IPS-18c (cell line): Measurements from ENCODE around the gene SFI1.
"Not testable (repeated sequence)": the region's sequence is repeated elsewhere in the genome, so short reads cannot be mapped to it uniquely, and the experiment has no call there.

Experiments used
- H3K4me3 ChIP-seq: 2 replicates; pipeline ENCODE4 v1.7.0; 2013; ENCODE audit warnings: low read depth, mild to moderate bottlenecking, low read length, moderate library complexity; ENCODE audit not compliant: insufficient read depth
- H3K9me3 ChIP-seq: one replicate; pipeline ENCODE4 v1.6.1; 2013; ENCODE audit warnings: mild to moderate bottlenecking, low read length, moderate library complexity; ENCODE audit not compliant: control insufficient read depth, insufficient read depth

SFI1 gene, protein sequence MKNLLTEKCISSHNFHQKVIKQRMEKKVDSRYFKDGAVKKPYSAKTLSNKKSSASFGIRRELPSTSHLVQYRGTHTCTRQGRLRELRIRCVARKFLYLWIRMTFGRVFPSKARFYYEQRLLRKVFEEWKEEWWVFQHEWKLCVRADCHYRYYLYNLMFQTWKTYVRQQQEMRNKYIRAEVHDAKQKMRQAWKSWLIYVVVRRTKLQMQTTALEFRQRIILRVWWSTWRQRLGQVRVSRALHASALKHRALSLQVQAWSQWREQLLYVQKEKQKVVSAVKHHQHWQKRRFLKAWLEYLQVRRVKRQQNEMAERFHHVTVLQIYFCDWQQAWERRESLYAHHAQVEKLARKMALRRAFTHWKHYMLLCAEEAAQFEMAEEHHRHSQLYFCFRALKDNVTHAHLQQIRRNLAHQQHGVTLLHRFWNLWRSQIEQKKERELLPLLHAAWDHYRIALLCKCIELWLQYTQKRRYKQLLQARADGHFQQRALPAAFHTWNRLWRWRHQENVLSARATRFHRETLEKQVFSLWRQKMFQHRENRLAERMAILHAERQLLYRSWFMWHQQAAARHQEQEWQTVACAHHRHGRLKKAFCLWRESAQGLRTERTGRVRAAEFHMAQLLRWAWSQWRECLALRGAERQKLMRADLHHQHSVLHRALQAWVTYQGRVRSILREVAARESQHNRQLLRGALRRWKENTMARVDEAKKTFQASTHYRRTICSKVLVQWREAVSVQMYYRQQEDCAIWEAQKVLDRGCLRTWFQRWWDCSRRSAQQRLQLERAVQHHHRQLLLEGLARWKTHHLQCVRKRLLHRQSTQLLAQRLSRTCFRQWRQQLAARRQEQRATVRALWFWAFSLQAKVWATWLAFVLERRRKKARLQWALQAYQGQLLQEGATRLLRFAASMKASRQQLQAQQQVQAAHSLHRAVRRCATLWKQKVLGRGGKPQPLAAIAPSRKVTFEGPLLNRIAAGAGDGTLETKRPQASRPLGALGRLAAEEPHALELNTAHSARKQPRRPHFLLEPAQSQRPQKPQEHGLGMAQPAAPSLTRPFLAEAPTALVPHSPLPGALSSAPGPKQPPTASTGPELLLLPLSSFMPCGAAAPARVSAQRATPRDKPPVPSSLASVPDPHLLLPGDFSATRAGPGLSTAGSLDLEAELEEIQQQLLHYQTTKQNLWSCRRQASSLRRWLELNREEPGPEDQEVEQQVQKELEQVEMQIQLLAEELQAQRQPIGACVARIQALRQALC

DNA sequence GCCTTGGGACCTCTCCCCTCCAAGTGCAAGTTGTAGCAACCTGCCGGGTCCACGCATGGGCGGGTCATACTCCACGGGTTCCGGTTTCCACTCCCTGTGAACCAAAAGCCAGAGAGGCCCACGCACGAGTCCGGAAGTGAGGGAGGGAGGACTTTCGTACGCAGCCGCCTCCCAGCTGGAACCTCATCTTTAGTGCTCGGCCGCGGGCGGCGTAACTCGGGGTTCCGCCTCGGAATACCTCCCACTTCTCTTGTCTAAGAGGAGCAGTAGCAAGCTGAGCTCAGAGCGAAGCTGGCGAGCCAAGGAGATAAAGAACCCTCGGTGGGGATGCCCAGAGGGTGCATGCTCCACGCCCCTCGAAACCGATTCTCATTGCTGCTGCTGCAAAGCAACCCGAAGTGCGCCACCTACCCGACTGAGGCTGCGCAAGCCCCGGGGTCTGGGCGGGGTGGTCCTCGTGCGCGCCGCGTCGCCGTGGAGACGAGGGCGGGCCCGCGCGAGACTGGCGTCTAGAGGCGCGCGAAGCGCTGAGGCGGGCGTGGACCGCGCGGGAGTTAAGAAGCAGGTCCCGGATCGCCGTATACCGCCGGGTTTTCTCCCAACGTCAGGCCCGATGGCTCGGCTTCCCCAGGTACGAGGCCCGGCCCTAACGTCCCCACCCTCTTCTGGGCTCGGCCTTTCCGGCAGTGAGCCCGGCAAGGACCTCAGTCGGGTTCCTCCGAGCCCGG is at the start of gene SFI1:
Gene SFI1, plus strand, starts transcription at position 530 of the 728 bp plus-strand sequence. CDS start 11,749 bp downstream, outside the sequence.
- Histone ChIP-seq H3K9me3 (no peaks in the 10 kb centered on the region), H3K4me3 (peak within 1 kb of the TSS; percentile 88)

DNA sequence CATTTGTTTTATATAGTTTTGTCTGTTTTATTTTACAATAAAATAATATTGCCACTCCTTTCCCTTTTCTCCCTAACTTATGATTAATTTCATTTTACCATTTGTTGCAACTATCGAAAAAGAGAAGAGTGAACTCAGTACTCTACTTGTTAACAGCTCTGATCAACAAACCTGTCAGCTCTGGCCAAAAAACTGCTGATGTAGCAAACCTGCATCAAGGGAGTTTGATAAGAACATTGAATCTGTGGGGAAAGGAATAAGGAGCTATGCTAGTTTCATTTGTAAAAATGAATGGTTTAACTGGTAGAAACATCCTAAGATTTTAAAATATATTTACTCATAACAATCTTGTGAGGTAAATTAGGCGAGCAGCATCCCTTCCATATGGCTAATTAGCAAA is 49.6 kb upstream of the SFI1 start:
- Histone ChIP-seq H3K4me3 (no peak overlapping the region), H3K9me3 (no peaks in the 10 kb centered on the region)

DNA sequence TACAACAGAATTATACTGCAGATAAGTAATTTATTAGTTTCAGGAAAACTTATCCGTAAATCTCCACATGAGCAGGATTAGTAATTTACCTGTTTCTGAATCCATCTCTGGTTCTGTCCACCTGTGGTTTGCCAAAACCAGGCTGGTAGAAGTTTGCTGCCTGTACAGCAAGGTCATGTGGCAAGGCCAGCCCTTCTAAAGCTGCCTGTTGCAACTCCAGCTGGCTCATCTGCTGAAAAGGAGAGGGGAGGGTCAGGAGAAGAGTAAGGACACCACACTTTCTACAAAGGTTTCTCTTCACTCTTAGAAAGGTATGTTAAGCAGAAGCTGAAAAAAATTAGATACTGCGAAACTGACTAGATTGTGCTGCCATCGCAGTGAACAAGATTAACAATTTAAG is 49.0 kb upstream of the SFI1 start:
- Histone ChIP-seq H3K9me3 (no peaks in the 10 kb centered on the region), H3K4me3 (no peak overlapping the region)

DNA sequence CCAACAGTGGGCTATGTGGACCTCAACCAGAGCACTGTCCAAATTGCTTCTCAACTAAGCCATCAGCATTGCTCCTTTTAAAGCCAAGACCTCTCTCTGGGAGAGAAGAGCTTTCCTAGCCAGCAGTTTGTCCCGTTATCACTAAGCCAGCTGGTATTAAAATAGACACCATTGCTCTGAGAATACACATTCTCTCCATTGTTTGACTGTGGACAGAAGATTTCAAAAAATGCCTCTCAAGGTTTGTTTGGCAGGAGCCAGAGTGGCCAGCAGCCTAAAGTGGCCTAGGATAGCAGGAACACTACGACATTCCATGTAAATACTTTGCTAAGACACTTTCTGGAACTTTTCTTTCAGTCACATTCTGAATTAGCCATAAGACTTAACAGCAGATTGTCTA is 48.0 kb upstream of the SFI1 start:
- H3K9me3 ChIP-seq, result no peaks in the 10 kb centered on the region
- no peak overlapping the region for H3K4me3 ChIP-seq

DNA sequence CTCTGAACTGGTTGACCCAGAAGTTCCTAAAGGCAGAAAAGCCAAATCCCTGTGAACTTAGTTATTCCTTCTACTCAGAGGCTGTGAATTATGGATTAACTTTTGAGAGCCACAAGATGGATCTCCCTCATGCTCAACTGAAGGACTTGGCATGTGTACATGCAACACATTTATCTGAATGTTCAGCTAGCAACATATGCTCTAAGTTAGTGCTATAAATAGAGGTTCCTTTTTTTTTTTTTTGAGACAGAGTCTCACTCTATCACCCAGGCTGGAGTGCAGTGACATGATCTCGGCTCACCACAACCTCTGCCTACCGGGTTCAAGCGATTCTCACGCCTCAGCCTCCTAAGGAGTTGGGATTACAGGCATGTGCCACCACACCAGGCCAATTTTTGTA is 46.8 kb upstream of the SFI1 start:
- H3K9me3 ChIP-seq, result no peaks in the 10 kb centered on the region
- no peak overlapping the region for H3K4me3 ChIP-seq

DNA sequence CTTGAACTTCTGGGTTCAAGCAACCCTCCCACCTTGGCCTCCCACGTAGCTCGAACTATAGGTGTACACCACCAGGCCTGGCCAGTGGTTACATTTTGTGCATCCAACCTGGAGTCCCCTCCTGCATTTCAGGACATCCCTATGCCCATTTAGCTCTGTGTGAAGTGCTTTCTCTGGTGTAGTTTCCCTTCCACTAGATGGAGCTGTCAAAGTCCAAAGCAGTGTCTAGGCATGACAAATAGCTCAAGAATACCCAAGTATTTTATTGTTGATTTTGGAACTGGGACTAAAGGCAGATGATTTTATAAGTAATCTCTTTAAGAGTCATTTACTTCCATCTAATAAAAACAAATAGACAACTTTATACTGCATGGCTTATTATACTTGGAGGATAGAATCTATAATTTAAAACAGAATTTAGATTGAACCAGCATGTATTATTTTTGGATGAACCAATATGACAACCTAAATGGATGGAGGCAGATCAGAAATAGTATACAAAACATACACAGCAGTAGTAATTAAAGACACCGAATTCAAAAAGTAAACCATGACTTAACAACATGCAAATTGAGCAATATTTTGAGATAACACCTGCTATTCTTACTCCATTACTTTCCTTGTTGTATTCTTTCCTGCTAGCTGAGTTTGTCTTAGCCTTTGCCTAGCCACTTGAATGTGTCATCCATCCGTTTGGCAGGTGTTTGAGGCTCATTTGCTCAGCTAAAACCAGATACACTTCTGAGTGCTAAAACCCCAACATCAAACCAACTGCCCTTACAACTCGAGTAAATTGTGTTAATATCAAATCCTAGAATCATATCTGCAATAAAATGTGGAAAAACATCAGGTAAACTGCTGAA is 44.4 kb upstream of the SFI1 start:
- no peak overlapping the region for H3K4me3 ChIP-seq

DNA sequence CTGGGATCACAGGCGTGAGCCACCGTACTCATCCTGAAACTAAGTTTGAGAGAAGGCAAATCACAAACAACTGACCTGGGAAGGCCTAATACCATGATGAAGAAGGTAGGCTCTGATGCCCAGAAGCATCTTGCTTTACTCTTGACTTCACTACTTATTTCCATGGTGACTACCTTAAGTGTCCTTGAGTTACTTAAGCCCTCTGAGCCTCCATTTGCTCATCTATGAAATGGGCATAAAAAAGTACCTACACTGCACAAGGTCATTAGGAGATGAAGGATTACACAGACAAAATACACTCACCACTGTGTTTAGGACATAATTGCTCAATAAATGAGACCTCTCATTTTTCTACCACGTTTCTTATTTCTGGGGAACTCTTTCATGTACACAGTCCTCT is 34.6 kb upstream of the SFI1 start:
- Histone ChIP-seq H3K4me3 (no peak overlapping the region), H3K9me3 (no peaks in the 10 kb centered on the region)

More for the DNA sequence above, 44.4 kb upstream of the SFI1 start:
- no peaks in the 10 kb centered on the region for H3K9me3 ChIP-seq

DNA sequence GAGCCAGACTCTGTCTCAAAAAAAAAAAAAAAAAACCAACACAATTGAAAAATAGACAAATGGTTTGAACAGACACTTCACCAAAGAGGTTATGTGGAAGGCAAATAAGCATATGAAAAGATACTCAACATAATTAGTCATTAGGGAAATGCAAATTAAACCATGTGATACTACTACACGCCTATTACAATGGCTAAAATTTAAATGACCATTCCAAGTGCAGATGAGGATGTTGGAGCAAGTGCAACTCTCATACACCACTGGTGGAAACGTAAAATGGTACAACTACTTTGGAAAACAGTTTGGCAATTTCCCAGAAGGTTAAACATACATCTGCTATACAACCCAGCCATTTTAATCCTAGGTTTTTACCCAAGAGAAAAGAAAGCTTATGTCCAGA is 31.0 kb upstream of the SFI1 start:
- Histone ChIP-seq H3K4me3 (no peak overlapping the region), H3K9me3 (no peaks in the 10 kb centered on the region)

DNA sequence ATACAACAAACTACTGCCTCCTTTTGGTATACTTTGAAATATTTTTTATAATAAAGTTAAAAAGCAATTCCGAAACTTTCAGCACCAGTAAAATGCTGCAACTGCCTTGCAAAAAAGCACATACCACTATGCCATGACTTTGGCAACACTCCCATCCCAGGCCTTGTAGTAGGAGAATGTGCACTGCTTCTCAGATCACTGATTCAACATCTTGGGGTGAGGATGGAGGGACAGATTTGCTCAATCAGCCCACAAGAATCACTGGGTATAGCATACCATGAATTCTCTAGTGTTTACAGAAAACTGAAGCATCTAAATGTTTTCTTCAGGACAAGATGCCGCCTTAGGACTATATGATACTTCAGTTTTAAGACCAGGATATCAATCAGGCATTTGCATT is 21.6 kb upstream of the SFI1 start:
- no peaks in the 10 kb centered on the region for H3K9me3 ChIP-seq
- no peak overlapping the region for H3K4me3 ChIP-seq

DNA sequence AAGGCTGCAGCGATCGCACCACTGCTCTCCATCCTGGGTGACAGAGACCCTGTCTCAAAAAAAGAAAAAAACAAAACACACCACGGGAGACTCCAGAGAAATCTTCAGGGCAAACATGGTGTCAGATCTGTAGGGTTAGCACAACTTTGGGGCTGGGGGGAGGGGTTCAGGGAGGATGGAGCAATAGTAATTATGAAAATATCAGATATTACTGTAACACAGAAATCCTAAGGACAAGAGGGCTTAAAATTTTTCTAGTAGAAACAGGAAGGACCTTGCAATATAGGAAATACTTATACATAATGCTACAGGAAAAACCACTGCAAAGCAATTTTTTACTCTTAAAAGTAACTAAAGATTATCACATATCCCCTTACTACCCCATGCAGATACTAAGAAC is 20.5 kb upstream of the SFI1 start:
- no peaks in the 10 kb centered on the region for H3K9me3 ChIP-seq
- H3K4me3 ChIP-seq, result no peak overlapping the region

DNA sequence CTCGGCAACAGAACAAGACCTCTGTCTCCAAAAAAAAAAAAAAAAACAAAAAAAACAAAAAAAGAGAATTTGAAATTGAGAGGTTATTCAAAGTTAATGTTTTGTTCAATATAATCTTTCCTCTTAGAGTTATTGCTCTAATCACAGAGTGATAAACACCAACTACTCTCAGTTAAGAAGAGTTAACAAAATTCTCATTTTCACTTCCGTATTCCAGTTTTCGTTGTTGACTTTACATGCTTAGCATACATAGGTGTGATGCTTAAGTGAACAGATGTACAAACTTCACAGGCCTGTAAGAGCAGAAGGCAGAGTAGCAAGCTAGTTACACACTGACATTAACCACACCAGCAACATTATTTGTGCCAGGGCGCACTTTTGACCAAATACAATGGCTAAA is 19.0 kb upstream of the SFI1 start:
- H3K4me3 ChIP-seq, result no peak overlapping the region
- no peaks in the 10 kb centered on the region for H3K9me3 ChIP-seq

DNA sequence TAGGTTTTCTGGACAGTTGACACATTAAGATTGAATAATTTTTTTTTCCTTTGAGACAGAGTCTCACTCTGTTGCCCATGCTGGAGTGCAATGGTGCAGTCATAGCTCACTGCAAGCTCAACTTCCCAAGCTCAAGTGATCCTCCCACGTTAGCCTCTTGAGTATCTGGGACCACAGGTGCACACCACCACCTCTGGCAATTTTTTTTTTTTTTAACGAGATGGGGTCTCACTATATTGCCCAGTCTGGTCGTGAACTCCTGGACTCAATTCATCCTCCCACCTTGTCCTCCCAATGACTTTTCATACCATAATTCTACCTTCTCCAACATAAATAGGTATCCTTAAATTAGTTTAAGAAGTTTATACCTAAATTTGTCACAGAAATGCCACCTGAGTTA is 15.2 kb upstream of the SFI1 start:
- Histone ChIP-seq H3K9me3 (no peaks in the 10 kb centered on the region), H3K4me3 (no peak overlapping the region)

DNA sequence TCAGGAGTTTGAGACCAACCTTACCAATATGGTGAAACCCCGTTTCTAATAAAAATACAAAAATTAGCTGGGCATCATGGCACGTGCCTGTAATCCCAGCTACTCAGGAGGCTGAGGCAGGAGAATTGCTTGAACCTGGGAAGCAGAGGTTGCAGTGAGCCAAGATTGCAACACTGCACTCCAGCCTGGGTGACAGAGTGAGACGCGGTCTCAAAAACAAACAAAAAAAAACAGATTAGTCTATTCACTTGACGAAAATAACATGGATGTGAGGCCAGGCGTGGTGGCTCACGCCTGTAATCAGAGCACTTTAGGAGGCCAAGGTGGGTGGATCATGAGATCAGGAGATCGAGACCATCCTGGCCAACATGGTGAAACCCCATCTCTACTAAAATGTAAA is 13.9 kb upstream of the SFI1 start:
- not testable (repeated sequence) for H3K4me3 ChIP-seq, H3K9me3 ChIP-seq

DNA sequence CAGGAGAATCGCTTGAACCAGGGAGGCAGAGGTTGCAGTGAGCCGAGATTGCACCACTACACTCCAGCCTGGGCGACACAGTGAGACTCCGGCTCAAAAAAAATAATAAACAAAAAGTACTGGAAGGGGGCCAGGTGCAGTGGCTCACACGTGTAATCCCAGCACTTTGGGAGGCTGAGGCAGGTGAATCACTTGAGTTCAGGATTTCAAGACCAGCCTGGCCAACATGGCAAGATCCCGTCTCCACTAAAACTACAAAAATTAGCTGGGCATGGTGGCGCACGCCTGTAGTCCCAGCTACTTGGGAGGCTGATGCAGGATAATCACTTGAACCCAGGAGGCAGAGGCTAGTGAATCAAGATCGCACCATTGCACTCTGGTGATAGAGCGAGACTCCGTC is 10.0 kb upstream of the SFI1 start:
- H3K9me3 ChIP-seq, H3K4me3 ChIP-seq: not testable (repeated sequence)

DNA sequence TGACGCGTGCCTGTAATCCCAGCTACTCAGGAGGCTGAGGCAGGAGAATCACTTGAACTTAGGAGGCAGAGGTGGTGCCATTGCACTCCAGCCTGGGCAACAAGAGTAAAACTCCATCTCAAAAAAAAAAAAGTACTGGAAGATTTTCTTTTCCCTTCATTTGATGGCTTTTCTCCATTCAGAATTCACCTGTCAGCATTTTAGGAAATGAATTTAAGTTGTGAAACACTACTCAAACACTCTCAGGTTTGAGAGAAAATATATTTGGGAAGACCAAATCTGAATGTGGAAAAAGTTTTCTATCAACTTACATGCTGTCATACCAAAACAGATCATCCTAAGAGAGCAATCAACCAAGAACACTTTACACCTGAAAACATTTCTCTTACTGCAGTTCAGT is 9.4 kb upstream of the SFI1 start:
- Histone ChIP-seq H3K9me3 (peaks cover 2% of the 10 kb centered on the region), H3K4me3 (no peak overlapping the region)

DNA sequence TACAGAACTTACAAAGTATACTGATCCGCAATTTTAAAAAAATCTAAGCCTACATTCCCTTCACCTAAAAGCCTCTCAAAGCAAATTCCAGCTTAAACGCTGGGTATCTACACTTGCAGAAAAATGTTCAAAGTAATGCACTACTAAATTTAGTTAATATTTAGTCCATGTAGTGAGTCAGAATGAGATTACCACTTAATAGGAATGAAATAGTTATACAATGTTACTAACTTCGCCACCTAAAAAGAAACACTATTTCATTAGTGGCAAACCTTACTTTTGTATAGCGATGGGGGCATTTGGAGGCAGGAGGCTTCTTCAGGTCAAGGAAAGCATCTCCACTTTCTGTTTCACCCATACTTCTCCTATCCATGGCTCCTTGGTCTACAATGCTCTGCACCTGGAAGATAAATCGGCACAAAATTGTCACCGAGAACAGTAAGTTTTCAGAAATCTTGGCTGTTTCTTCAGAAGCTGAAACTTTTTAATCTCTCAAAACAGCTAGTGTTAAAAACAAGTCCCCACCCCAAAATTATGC is 7.9 kb upstream of the SFI1 start:
- Histone ChIP-seq H3K4me3 (peak overlapping the region; percentile 86; the same call in 1 of the 2 replicates), H3K9me3 (peaks cover 2% of the 10 kb centered on the region)
